GM18907 (cell line): ENCODE results near the gene PEX10.
"Not testable (repeated sequence)": the region's sequence is repeated elsewhere in the genome, so short reads cannot be mapped to it uniquely, and the experiment has no call there.

Source experiments
- ATAC-seq: cut with Tn5 transposase; IDR thresholded peaks from one replicate; pipeline ENCODE4 v1.9.1; 2021; ENCODE audit warnings: mild to moderate bottlenecking, moderate library complexity; ENCODE audit not compliant: unreplicated experiment

Gene PEX10

DNA sequence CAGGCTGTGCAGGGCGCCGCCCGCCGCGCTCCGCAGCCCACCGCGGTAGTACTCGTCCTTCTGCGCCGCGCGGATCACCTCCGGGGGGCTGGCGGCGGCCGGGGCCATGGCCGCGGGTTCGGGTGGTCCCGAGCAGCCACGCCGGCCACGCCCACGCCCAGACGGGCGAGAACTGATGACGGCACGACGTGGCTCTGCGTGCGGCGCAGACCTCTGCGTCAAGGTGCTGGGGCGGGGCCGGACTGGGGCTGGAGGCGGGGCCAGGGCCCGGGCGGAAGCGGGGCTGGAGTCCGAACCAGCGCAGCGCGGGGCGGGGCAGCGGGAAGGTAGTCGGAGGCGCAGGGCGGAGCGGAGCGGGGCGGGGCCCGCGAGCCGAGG, at the start of gene PEX10:
PEX10 (minus strand) TSS at position 170 of the 378 bp plus-strand sequence; CDS start at position 108, 62 bp downstream.
- ATAC-seq, result peak; percentile 75

DNA sequence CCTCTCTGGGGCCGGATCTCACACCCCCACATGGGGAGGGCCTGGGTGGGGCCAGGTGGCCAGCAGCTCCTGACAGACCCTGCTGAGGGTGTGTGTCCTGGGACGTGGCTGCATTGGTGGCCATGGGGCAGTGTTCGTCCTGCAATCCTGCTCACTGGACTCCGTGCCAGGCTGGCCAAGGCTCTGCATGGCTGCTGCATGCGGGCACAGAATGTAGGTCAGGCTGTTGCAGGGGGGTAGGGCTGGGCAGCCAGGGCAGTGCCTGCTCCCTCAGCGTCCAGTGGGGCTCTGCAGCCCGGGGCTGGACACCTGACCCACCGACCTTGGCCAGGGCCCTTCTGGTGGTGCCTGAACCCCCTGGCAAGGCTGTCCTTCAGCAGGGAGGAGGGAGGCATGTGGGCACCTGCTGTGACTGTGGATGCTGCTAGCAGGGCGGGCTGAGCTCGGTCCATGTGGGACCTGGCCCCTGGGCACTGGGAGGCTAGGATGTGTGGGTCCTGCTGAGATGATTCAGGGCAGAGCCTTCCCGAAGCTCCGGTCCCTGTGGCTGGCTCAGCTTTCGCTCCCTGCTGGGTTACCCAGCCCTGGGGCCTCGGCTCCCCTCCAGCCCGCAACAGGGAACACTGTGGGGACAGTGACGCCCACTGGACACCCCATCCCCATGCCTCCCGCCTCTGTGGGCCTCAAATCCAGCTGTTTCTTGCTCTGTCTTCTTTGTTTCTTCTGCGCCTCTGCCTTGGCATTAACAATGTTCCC, 48.8 kb upstream of the PEX10 start:
- no peak for ATAC-seq

DNA sequence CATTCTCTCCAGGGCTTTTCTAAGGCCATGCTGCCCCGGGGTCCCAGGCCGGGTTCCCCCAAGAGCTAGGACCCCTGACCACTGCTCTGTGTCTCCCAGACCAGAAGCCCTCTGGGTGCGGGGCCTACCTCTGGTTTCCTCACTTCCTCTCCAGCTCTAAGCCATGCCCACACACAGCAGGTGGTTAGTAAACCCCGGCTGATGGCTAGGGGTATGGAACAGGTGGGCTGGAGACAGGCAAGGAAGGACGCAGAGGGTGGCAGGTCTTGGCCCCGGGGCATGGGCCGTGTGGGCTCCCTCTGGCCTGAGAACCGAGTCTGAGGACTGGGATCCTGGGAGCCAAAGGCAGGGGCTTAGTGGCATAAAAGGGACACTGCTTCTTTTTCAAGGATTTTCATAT, 47.8 kb upstream of the PEX10 start:
- no peak for ATAC-seq

DNA sequence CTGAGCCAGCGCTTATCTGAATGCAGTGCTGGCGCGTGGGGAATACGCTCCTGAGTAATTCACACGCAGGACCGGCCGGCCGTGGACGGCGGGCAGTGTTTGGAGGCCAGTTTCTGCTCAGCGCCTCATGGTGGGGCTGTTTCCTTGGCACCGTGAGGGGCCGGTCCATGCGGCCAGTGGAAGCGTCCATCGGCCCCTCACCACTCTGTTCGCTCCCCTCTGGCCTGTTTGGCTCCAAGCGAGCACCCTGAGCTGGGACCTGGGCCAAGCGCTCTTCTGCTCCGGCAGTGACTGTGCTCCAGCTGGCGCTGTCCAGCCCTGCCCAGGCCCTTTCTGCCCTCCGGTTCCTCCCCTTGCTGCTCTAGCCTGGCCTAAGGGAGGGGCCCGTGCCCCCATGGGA, 47.4 kb upstream of the PEX10 start:
- no peak for ATAC-seq

DNA sequence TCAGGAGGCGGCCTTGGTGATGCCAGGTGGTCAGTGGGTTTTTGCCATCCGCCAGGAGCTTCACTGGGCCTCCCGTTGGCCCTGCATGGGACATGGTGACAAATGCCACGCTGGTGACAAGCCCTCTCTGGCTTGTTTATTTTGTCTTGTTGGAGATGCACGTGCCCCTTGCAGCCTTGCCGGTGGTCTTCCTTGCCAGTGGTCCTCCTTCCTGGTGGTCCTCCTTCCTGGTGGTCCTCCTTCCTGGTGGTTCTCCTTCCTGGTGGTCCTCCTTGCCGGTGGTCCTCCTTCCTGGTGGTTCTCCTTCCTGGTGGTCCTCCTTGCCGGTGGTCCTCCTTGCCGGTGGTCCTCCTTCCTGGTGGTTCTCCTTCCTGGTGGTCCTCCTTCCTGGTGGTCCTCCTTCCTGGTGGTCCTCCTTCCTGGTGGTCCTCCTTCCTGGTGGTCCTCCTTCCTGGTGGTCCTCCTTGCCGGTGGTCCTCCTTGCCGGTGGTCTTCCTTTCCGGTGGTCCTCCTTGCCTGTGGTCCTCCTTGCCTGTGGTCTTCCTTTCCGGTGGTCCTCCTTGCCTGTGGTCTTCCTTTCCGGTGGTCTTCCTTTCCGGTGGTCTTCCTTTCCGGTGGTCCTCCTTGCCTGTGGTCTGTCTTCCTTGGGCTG, 46.9 kb upstream of the PEX10 start:
- ATAC-seq, result not testable (repeated sequence)

DNA sequence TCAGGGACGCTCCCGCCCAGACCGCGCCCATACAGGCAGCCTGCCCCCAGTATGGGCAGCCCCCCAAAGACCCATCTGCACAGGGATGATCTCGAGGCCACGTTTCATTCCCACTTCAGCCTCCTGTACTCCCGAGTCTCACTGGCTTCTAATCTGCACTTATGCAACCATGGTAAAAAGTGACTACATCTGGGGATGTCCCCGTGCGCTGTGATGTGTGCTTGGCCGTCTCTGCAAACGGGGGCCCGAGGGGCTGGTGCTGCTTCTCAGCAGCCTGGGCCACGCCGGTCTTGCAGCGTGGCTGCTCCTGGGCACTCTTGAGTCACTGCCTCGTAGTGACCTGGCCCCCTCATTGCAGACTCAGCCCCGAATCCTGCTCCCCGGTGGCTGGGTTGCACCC, 46.3 kb upstream of the PEX10 start:
- no peak for ATAC-seq

DNA sequence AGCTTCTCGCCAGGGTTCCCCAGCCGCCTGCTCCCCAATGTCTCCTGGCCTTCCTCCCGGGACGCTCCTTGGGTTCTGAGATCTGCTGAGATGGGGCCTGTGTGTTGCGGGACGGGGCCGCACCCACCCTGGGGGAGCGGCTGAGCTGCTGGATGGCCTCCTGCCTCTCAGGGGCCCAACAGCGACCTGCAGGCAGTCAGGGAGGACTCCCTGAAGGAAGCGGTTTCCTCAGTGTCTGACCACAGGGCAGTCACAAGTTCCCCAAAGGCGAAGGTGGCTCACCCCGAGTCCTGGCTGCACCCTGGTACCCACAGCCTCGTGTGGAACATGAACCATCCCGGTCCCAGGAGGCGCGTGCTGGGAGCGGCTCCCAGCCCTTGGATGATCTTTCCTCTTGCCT, 45.1 kb upstream of the PEX10 start:
- ATAC-seq, result no peak

DNA sequence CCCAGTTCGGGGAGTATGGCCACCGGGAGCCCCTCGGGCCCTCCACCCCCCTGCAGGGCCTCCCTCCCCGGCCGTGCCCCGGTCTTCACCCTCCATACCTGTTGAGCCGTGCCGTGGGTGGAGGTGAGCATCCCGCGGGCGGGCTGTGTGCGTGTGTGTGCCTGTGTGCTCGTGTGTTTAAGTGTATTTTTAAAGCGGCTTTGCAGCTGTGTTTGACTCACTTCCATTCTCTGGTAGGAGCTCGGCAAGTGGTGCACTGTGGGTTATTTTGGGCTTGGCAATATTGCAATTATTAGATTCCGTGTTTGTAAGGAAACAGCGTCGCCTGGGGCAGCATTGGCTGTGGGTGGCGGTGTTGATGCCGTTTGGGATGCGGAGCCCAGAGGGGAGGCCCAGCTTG, 43.4 kb upstream of the PEX10 start:
- no peak for ATAC-seq

DNA sequence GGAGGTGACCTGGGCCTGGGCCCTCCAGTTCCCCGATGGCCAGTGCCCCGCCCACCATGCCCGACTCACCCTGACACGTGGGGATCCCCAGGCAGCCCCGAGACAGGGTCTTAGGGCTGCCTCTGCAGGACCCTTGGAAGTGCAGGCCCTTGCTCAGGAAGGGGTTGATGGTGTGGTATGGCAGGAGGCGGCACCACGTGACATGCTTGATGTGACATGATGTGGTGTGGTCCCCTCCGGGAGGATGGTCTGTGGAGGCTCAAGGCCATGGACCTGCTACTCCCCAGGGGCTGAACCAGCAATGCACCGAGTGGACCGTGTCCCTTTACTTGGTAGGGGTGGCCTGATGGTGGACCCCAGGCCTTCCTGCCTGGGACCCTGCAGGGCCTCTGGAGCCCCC, 41.9 kb upstream of the PEX10 start:
- no peak for ATAC-seq

DNA sequence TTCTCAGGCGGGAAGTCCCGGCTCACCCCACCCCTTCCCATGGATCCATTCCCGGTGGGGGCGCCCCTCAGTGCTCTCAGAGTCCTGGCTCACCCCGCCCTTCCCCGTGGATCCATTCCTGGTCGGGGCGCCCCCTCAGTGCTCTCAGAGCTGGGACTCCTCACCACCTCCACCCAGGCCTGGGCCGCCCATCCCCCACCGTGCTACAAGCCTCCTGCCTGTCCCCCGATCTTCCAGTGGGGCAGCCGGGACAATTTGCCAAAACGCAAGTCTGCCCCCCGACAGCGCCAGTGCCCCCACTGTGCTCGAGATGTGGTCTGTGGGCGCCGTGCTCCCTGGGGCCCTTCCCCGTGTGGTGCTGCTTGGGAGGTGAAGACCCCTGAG, 40.6 kb upstream of the PEX10 start:
- no peak for ATAC-seq

DNA sequence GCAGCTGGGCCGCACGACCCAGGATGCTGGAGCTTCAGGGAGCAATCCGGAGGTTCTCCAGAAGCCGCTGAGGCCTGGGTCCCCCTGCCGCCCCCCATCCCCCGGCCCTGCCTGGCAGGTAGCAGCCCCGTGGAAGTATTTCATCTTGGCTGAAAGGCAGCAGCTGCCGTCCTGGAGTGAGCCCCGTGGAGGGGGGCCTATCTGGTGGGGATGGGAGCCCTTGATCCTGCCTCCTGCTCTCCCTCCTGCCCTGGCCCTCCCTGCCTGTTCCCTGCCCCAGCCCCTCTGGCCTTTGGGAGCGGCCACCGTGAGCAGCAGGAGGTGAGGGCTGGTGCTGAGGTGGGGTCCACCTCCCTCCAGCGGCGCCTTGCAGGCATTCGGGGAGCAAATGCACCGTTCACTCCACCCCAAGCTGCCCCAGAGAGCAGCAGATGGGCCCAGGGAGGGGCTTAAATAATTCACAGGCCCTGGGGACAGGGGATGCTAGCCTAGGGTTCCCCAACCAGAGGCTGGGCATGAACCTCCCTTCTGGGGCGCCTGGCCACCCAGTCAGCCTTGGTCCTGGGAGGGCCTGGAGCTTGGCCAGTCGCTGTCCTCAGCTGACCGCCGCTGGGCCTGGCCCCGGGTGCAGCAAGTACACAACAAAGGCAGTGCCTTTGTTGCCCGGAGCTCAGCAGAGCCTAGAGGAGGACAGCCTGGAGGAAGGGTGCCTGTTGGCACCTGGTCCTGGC, 40.0 kb upstream of the PEX10 start:
- no peak for ATAC-seq

DNA sequence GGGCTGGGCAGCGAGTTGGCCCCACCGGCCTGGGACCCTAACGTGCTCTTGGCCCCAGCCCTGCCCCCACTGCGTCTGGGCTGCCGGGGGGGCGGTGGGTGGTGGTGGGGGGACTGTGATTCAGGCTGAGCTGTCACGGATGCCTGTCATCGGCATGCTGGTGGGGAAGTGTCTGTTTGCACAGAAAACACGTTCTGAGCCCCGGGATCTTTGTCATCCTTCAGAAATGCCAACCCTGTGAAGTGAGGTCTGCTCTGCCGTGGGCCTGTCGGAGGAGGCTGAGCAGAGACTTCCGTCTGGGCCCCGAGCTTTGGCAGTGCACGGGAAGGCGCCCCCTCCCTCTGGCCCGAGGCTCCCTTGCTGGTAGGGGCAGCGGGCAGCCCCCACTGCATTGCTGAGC, 39.4 kb upstream of the PEX10 start:
- no peak for ATAC-seq

DNA sequence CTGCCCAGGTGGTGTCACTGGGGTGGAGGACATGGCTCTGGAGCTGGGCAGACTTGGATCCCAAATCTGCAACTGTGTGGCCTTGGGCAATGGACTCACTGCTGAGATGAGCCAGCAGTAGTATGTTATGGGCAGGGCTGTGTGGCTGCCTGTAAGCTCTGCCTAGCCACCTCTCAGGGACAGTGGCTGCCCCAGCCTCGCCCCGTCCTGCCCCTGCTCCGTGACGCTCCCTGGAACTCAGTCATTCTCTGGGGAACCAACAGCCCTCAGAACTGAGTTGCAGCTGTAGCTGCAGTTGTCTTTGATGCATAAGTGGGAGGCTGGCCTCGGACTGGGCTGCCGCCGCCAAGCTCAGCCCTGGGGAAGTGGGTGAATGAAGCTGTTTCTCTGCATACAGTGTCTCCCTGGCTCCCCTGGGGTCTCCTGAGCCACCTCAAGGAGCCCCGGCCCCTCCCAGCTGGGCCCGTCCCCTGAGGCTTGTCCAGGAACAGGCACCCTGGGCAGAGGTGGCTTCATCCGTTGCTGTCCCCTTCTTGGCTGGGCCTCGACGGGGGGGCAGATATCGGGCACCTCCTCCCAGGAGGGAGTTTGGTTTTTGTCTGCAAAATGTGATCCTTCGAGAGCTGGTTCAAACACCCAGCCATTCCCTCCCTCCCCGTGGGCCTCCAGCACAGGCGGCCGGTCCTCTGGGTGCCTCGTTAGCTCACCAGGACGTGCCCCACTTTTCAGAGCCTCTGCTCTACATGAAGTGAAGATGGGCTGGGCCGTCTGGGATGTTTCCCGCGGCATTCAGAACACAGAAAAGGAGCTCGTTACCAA, 37.5 kb upstream of the PEX10 start:
- ATAC-seq, result no peak

DNA sequence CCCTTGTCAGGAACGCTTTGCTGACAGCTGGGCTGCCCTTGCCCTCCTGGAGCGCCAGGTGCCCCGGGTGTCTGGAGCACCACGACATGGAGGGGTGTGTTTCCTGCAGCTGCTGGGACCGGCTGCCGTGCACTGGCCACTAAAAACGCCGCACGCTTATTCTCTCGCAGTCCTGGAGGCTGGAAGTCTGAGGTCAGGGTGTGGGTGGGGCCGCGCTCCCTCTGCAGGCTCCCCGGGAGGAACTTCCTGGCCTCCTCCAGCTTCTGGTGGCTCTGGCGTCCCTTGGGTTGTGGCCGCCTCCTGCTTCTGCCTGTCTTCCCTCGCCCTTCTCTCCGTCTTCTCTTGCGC, 35.7 kb upstream of the PEX10 start:
- no peak for ATAC-seq

DNA sequence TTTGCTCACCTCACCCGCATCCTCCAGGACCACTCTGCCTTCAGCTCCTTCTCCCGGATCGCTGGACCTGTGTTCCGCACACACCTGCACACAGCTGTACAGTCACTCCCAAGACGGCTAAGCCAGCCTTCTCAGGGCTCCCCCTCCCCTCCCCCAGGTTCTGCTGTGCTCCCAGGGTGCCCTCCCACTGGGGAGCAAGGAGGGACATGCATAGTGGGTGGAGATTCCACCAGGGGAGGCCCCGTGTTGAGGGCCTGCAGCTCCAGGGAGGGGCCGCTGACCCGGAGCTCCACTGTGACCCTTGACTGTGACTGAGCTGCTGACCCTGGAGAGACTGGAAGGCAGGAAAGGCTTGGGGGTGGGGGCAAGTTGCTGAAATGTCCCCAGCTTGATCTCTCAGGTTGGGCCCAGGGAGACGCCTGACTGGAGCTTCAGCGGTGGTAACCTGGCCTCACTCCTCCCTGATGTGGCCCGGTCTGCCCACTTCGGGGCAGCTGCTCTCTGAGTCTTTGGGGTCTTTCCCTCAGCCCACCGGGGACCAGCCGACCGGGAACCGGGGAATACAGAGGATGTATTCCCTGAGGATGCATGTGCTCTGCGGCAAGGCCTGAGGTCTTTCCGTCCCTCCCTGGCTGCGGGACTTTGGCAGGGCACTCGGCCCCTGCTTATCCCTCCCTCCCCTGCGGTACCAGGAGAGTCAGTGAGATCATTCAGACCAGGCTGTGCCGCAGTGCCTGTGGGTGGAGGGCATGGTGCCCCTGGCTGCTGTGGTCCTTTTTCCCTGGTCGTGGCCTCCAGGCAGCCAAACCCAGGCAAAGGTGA, 35.1 kb upstream of the PEX10 start:
- no peak for ATAC-seq

DNA sequence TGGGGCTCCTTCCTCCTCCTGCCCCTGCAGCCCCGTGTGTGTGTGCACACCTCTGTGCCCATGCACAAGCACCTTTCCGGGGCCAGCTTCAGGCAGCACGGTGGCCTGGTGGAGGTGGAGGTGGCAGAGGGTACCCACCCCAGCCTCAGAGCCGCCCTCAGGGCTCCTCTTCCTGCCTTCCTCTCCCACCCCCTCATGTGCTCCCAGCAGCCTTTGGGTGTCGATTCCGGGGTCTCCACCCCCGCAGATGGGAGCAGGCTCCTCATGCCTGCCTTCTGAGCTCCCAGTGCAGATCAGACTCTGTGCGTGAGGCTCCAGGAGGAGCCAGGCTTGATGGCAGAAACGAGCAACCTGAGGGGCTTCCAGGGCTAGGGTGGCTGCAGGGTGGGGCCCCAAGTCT, 34.5 kb upstream of the PEX10 start:
- ATAC-seq, result no peak

DNA sequence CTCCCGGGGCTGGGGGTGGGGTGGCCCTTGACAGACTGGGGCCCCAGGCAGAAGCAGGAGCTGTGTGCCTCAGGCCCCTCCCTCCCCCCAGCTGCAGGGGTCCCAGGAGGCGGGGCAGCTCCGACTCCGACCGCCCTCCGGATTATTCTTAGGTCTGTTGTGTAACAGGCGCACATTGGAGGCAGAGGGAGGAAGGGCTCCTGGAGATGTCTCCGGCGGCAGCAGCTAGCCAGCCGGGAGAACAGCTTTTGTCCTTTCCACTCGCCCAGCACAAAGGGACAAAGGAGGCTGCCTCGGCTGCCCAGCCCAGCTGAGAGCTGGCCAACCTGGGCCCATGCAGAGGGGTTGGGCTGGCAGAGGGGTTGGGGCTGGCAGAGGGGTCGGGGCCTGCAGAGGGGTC, 34.0 kb upstream of the PEX10 start:
- no peak for ATAC-seq

DNA sequence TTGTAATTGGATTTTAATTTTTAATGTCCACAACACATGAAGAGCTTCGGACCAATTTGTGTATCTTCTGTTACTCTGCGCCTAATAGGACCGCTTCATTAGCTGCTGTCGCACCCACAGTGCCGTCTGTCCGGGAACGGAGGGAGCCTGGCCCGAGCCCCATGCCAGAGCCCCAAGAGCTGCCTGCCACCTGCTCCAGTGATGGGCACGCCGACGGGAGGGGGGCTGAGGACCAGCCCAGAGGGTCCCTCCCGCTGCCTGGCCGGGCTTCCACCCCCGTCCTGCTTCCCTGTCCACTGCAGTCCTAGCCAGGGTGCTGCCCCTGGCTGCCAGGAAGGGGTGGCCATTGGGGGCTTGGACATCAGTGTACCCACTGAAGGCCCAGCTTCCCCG, 33.5 kb upstream of the PEX10 start:
- ATAC-seq, result no peak

DNA sequence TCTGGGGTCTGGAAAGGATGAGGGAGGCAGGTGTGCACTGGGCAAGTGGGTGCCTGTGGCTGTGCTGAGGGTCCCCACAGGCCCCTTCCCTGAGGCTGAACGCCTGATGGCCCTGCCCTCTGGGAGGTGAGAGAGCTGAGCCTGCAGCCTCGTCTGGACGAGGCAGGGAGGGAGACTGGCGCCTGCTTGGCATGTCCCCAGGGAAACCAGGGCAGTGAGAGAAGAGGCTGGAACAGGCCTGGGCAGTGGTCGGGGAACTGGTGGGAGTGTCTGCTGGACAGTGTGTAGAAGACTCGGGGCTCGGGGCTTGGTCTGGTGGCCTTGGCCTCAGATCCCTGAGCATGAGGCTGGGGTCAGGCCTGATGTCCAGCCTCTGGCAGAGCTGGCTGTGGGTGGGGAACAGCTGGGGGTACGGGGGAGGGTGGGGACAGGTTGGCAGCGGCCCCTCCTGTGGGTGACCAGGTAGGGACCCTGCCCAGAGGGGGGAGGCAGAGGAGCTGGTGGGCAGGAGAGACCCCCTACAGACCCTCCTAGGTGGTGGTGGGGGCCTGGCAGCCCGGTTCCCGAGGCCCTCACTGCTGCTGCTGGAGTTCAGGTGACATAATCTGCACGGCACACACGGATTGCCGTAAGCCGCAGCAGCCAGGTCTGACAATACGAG, 32.9 kb upstream of the PEX10 start:
- no peak for ATAC-seq

DNA sequence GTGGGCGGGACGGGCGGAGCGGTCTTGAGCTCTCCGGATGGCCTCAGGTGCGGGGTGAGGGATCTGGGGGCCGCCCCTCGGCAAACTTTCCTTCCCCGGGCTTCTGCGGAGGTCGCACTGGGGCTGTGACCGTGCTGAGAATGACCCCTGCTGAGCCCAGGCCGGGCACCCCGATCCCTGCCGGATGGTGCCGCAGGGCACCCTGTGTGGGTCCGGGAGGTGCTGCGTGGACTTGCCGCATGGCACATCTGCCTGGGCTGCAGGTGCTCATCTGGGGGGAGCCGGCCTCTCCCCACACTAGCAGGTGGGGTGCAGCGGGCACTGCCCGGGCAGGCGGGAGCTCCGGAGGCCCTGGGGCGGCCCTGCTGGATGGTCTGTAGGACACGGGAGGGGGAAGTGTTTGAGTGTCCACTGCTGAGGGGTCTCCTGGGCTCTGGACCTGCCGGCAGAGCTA, 31.8 kb upstream of the PEX10 start:
- ATAC-seq, result no peak
